Liver (tissue), 3 donors: ENCODE data around the gene APOBEC3C.
"Not testable (repeated sequence)": the region's sequence is repeated elsewhere in the genome, so short reads cannot be mapped to it uniquely, and the experiment has no call there.

Experiments used
- CTCF ChIP-seq: fragments of 150-350 bp; IDR thresholded peaks from 2 replicates; pipeline ENCODE4 v1.5.1; 2017; ENCODE audit warnings: improper control_type of control experiment, low read depth, low read length; ENCODE audit not compliant: missing input control
- HNF4G ChIP-seq: IDR thresholded peaks from 2 replicates; pipeline ENCODE4 v1.6.1; 2016; ENCODE audit warnings: antibody characterized with exemption
- JUND ChIP-seq, 2 donors: IDR thresholded peaks; 2 replicates each; pipeline ENCODE4 v1.6.1; 2016; ENCODE audit warnings: antibody characterized with exemption in 2 of 2
- MAX ChIP-seq: IDR thresholded peaks from 2 replicates; pipeline ENCODE4 v1.6.1; 2016; ENCODE audit warnings: antibody characterized with exemption
- NR2F2 ChIP-seq: IDR thresholded peaks from 2 replicates; pipeline ENCODE4 v1.6.1; 2016; ENCODE audit warnings: antibody characterized with exemption
- RAD21 ChIP-seq, 2 donors: IDR thresholded peaks; 2 replicates each; pipeline ENCODE4 v1.6.1; 2016; ENCODE audit warnings: antibody characterized with exemption in 2 of 2, mild to moderate bottlenecking in 2 of 2
- REST ChIP-seq: IDR thresholded peaks from 2 replicates; pipeline ENCODE4 v1.6.1; 2016; ENCODE audit warnings: antibody characterized with exemption, mild to moderate bottlenecking
- SP1 ChIP-seq: IDR thresholded peaks from 2 replicates; pipeline ENCODE4 v1.6.1; 2018; ENCODE audit warnings: antibody characterized with exemption, mild to moderate bottlenecking
- TAF1 ChIP-seq: conservative IDR thresholded peaks from 2 replicates; pipeline ENCODE4 v1.6.1; 2016; ENCODE audit warnings: antibody characterized with exemption, mild to moderate bottlenecking
- YY1 ChIP-seq: IDR thresholded peaks from 2 replicates; pipeline ENCODE4 v1.6.1; 2016; ENCODE audit warnings: antibody characterized with exemption, mild to moderate bottlenecking
- ZBTB33 ChIP-seq: IDR thresholded peaks from 2 replicates; pipeline ENCODE4 v1.6.1; 2016; ENCODE audit warnings: antibody characterized with exemption
- donor health status: healthy.
- donor health status: healthy.

GRCh38 chr22:39066442-39067276 is 52.6 kb downstream of the APOBEC3C start:
- TF ChIP-seq REST; CTCF; JUND (IDR thresholded peaks at IDR 0.05); SP1; HNF4G; MAX; YY1; ZBTB33; RAD21 (IDR thresholded peaks at IDR 0.05); TAF1; NR2F2: not testable (repeated sequence)
